Activated CD8-positive, alpha-beta T cell treated with anti-CD3 and anti-CD28 coated beads, Interleukin-2, amount 10 ng/mL, durations not matched to agents 7 days and 5 days (primary cell): ENCODE results near the gene EMX2. TPM values are rescaled to one million over a fixed set of nuclear protein-coding genes. Genes with fewer than 3 reads are reported as not detected.
A peak's percentile ranks its signal among the peaks of the same experiment; 100 is the strongest.

Experiments
- ATAC-seq: fragments of 150-1000 bp; cut with Tn5 transposase; one replicate; pipeline ENCODE4 v1.10.0; 2021; ENCODE audit warnings: moderate library complexity
- CTCF ChIA-PET: fragments of 350-600 bp; sonication (Branson Sonifier 250); formaldehyde crosslinking; loops from one replicate; lab custom pipeline; 2021; ENCODE audit warnings: antibody characterized with exemption; lab: Charles Lee
- POLR2A ChIA-PET: fragments of 350-600 bp; sonication (Branson Sonifier 250); formaldehyde crosslinking; loops from one replicate; lab custom pipeline; 2021; ENCODE audit warnings: antibody characterized with exemption; lab: Charles Lee
- DNase-seq: peaks from one replicate; pipeline ENCODE4 v3.0.0-alpha.2; 2020
- H3K27ac Mint-ChIP-seq: one replicate; pipeline ENCODE4 v1.8.0; 2021; ENCODE audit warnings: mild to moderate bottlenecking, mixed read lengths
- H3K27me3 Mint-ChIP-seq: one replicate; pipeline ENCODE4 v1.8.0; 2021; ENCODE audit warnings: low read depth, mixed read lengths
- H3K36me3 Mint-ChIP-seq: one replicate; pipeline ENCODE4 v1.8.0; 2021; ENCODE audit warnings: low read depth, mixed read lengths
- H3K4me1 Mint-ChIP-seq: one replicate; pipeline ENCODE4 v1.8.0; 2021; ENCODE audit warnings: low read depth, mixed read lengths
- H3K4me3 Mint-ChIP-seq: one replicate; pipeline ENCODE4 v1.8.0; 2021; ENCODE audit warnings: mild to moderate bottlenecking, mixed read lengths
- H3K9me3 Mint-ChIP-seq: one replicate; pipeline ENCODE4 v1.8.0; 2022; ENCODE audit warnings: mixed read lengths; ENCODE audit not compliant: insufficient read depth
- total RNA-seq, 2 experiments: library from RNA; stranded (reverse); gene quantifications; one replicate each; pipeline ENCODE4 v1.2.3, GENCODE V29; 2021

The EMX2 gene
- not detected for total RNA-seq

DNA sequence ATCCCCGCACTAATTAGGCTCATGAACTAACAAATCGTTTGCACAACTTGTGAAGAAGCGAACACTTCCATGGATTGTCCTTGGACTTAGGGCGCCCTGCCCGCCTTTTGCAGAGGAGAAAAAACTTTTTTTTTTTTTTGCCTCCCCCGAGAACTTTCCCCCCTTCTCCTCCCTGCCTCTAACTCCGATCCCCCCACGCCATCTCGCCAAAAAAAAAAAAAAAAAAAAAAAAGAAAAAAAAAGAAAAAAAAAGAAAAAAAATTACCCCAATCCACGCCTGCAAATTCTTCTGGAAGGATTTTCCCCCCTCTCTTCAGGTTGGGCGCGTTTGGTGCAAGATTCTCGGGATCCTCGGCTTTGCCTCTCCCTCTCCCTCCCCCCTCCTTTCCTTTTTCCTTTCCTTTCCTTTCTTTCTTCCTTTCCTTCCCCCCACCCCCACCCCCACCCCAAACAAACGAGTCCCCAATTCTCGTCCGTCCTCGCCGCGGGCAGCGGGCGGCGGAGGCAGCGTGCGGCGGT, at the start of gene EMX2:
Gene EMX2 (plus strand): TSS at position 41 of the 519 bp plus-strand sequence. CDS start 522 bp downstream, outside the sequence.
- no peak for DNase-seq
- Mint-ChIP-seq H3K36me3 (peaks cover 2% of the 10 kb centered on the region), H3K27me3 (peaks cover 81% of the 10 kb centered on the region), H3K4me3 (peak within 1 kb of the TSS; percentile 25), H3K27ac (peak within 1 kb of the TSS; percentile 52), H3K4me1 (peaks cover 18% of the 10 kb centered on the region), H3K9me3 (no peaks in the 10 kb centered on the region)
- no peak for ATAC-seq
- ChIA-PET CTCF (no interaction called here), POLR2A (no interaction called here)

DNA sequence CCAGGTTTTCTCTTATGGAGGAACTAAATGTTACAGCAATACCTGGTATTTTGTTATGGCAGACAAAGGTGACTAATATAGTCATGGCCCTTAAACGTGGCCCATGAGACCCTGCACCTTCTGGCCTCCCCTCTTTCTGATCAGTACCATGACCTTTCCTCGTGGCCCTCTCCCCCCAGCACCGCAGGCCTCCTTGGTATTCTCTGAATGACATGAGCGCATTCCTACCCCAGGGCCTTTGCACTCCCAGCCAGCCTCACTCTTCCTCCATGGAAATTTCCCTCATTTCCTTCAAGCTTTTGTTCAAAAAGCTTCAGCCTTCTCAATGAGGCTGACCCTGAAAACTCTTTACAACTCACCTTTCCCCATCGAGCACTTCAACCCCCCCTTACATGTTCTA, 46.5 kb upstream of the EMX2 start:
- H3K4me1 Mint-ChIP-seq = no peaks in the 10 kb centered on the region
- H3K9me3 Mint-ChIP-seq = no peaks in the 10 kb centered on the region
- ATAC-seq = no peak
- ChIA-PET POLR2A (no interaction called here), CTCF (interaction anchor here (0.9 to 4.1 kb wide), 13 partner anchors 9 to 963 kb away, joined by 3 to 49 read pairs (median 4); no protein-coding TSS in a partner anchor)
- H3K4me3 Mint-ChIP-seq = no peak overlapping the region
- no peak overlapping the region for H3K27ac Mint-ChIP-seq
- peaks cover 20% of the 10 kb centered on the region for H3K27me3 Mint-ChIP-seq
- H3K36me3 Mint-ChIP-seq = no peaks in the 10 kb centered on the region
- no peak for DNase-seq

DNA sequence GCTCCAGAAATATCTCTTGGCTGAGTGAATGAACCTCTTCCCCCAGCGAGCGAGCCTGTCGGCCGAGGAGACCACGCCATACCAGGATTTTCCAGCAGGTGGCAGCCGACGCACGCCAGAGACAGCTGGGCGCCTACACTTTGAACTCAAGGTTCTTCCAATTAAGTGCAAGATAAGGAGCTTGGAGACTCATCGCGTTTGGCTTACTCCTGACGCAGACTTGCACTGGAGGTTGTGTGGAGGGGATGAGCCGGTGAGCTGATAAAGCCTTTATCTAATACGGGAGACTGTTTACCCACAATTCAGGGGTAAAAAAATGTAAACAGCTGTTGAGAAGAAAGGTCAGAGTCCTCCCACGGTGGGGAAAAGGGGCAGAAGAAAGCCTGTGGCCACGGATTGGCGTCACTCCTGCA, 45.9 kb upstream of the EMX2 start:
- H3K9me3 Mint-ChIP-seq = no peaks in the 10 kb centered on the region
- no peak overlapping the region for H3K4me3 Mint-ChIP-seq
- DNase-seq (peak; percentile 72), ATAC-seq (peak; percentile 64)
- H3K27me3 Mint-ChIP-seq = peaks cover 20% of the 10 kb centered on the region
- H3K4me1 Mint-ChIP-seq = no peaks in the 10 kb centered on the region
- H3K27ac Mint-ChIP-seq = no peak overlapping the region
- H3K36me3 Mint-ChIP-seq = no peaks in the 10 kb centered on the region
- ChIA-PET POLR2A (no interaction called here), CTCF (interaction anchor here (0.7 to 4.1 kb wide), 19 partner anchors 8 to 963 kb away, joined by 3 to 49 read pairs (median 4); no protein-coding TSS in a partner anchor)

DNA sequence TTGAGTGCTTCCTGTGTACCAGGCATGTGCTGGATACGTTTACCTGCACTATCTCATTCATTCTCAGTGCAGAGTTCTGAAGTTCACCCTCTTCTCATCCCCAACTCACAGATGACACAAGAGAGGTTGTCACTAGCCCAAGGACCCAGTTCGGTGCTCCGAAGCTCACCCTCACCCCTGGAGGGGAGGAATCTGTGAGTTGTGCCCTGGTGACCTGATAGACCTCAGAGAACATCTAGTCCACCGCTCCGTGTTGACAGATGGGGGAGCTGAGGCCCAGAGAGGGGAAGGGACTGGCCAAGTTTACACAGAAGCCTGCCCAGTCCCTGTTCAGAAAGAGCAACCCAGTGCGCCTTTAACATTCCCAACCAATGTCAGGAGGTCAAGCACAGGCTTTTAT, 44.8 kb upstream of the EMX2 start:
- ATAC-seq (no peak), DNase-seq (no peak)
- POLR2A ChIA-PET = no interaction called here
- Mint-ChIP-seq H3K27me3 (peaks cover 20% of the 10 kb centered on the region), H3K4me1 (no peaks in the 10 kb centered on the region), H3K4me3 (no peak overlapping the region), H3K9me3 (no peaks in the 10 kb centered on the region), H3K36me3 (no peaks in the 10 kb centered on the region), H3K27ac (no peak overlapping the region)
- CTCF ChIA-PET = interaction anchor here (0.6 to 4.1 kb wide), 5 partner anchors 18 to 962 kb away, joined by 3 to 49 read pairs (median 4); no protein-coding TSS in a partner anchor

DNA sequence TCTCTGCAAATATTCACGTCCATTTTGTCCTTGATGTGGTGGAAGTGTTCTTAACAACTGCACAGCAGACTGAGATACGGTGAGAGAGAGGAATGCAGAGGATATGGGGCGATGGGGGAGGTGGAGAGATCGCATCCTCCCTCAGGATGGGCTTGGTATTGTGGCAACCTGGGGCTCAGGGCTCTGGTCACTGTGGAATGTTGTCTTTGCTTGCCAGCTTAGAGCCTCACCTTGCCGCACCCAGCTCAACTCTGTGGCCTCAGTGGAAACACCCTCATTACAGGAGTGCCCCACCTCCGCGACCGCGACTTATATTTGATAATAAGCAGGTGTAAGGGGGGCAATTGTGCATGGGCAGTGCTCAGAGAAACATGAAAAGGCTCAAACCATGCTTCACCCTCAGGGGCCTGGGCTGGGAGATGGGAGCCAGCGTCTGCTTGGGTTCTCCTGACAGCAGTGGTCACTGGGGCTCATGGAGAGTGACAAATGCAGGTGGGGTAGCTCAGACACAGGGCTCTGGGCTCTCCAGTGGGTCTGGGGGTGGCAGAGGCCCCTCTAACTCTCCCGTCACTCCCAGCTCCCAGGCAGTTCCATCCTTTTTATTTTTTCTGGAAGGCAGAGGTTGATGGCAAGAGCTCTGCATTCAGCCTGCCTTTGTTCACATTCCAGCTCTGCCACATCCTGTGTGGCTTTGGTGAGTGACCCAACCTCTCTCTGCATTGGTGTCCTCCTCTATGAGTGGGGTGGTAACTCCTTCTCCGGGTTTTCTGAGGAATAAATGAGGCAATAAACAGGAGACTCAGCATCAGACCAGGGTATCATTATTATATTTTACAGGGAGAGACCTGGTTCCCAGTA, 43.1 kb upstream of the EMX2 start:
- Mint-ChIP-seq H3K36me3 (no peaks in the 10 kb centered on the region), H3K27me3 (peaks cover 19% of the 10 kb centered on the region), H3K9me3 (no peaks in the 10 kb centered on the region), H3K4me1 (no peaks in the 10 kb centered on the region), H3K27ac (no peak overlapping the region), H3K4me3 (no peak overlapping the region)
- ChIA-PET POLR2A (no interaction called here), CTCF (interaction anchor here (1.2 kb wide), 1 partner anchor 283 kb away, joined by 4 read pairs; no protein-coding TSS in a partner anchor)
- no peak for DNase-seq
- ATAC-seq = no peak

DNA sequence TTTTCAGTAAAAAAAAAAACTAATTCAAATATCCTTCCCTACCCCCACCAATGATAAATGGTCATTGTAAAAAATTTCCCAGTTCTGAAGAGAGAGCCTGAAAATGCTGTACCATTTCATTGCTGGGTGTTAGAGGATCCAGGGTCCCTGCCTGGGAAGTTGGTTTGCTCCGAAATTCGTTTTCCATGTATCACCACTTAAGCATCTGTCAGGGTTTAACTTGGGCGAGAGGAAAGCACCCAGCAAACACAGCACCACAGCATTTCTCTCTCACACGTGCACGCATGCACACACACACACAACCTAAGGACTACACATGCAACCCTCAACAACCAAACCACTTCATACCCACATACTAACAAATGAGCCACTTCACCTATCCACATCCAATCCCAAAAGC, 42.1 kb upstream of the EMX2 start:
- H3K9me3 Mint-ChIP-seq = no peaks in the 10 kb centered on the region
- H3K4me3 Mint-ChIP-seq = no peak overlapping the region
- H3K27me3 Mint-ChIP-seq = peaks cover 13% of the 10 kb centered on the region
- no peaks in the 10 kb centered on the region for H3K36me3 Mint-ChIP-seq
- POLR2A ChIA-PET = no interaction called here
- DNase-seq (no peak), ATAC-seq (no peak)
- no peaks in the 10 kb centered on the region for H3K4me1 Mint-ChIP-seq
- CTCF ChIA-PET = no interaction called here
- H3K27ac Mint-ChIP-seq = no peak overlapping the region

DNA sequence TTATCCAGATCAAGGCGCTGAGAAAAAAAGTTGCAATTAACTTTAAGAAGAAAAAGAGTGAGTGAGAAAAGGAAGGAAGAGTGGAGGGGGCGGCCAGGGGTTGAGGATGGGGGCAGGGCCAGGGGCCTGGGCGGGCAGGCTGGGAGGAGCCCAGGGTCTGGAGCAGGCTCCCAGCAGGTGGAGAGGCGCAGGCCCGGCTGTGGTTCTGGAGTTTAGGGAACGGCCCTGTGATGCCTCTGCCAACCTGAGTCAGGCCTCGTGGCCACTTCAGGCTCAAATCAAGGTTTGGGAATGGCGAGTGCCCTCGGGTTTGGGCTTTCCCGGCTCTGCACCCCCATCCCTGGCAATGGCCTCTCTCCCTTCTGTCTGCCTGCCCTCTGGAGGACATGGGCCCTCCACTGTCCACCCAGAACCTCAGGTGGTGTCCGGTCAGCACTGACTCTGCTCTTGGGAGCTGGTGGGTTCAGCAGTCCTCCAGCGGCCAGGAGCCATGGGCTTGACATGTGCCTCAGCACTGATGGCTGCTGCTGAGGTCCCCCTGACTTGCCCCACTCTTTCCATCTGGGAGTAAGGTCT, 41.0 kb upstream of the EMX2 start:
- ATAC-seq = no peak
- Mint-ChIP-seq H3K4me1 (no peaks in the 10 kb centered on the region), H3K36me3 (no peaks in the 10 kb centered on the region), H3K27ac (no peak overlapping the region), H3K27me3 (peaks cover 7% of the 10 kb centered on the region), H3K4me3 (no peak overlapping the region), H3K9me3 (no peaks in the 10 kb centered on the region)
- CTCF ChIA-PET = no interaction called here
- DNase-seq = no peak
- POLR2A ChIA-PET = no interaction called here

DNA sequence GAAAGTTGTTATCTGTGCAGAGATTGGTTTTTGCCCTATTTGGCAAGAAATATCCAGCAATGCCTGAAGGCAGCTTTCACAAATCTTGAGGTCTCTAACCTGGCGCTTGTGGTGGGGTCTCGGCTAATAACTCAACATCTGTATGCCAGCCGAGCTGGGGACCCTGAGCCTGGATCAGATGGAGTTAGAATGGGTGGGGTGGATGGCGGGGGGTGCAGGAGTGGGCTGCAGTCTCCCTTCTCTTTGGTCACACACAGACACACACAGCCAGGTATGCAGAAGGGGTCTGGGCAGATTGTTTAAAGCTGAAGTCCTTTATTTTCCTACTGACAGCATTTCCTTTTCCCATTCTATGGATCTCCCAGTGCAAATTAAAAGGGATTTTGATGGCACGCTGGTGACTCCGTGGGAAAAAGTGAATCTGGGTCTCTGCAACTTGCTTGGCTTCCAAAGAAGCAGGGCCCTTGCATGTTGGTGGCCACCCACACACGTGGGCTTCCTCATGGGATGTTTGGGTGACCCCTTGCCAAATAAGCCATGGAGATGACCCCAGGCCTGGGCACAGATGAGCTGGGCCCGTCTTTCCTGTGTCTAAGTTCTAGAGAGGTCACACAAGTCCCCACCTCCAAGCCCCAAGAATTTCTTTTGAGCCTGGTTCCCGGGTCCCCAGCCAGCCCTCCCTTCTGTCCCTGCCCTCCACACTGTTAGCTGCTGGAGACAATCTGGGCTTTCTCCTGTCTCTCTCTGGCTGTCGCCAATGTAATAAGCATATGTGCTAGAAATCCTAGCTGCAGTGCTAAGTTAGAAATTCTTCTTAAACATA, 39.9 kb upstream of the EMX2 start:
- H3K4me1 Mint-ChIP-seq = no peaks in the 10 kb centered on the region
- no peak for ATAC-seq
- H3K9me3 Mint-ChIP-seq = no peaks in the 10 kb centered on the region
- H3K36me3 Mint-ChIP-seq = no peaks in the 10 kb centered on the region
- CTCF ChIA-PET = no interaction called here
- DNase-seq = no peak
- POLR2A ChIA-PET = no interaction called here
- H3K27ac Mint-ChIP-seq = no peak overlapping the region
- peaks cover 5% of the 10 kb centered on the region for H3K27me3 Mint-ChIP-seq
- no peak overlapping the region for H3K4me3 Mint-ChIP-seq

DNA sequence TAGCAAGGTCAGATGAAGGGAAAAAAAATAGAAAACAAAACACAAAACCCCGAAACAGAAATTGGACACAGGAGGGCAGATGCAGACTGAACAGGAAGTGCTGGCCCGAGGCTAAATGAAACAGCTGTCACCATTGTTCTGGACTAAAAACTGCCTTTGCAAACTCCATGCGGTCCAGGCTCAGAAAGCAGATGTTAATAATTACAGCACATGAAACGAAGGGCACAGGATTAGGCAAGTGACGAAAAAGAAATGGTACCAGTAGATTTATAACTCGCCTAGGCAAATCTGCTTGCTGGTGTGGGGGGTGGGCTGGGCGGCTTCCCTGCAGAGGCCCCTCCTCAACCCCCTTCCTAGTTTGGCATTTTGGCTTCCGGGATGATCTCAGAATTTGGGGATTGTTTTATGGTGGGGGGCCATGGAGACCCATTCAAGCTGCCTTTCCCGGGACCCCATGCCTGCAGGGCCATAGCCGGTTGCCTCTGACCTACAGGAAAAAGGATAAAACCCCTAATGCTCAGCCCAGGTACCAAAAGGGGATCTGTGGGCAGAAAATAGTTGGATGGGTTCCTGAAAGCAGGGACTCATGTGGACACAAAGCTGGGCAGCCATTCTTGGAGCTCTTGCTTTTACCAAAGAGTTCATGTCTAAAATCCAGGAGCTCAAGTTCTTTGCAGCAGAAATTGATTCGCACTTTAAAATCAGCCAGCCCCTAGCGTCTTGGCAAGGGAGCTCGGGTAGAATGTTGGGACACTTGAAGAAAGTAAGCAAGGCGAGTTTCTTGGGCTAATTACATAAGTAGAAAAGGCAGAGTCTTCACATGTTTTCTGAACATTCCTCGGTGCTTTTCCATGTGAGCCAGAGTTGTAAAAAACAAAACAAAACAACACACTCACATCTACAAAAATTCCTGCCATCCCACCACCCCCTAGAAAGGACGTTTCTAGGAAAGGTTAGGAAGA, 39.0 kb upstream of the EMX2 start:
- CTCF ChIA-PET = interaction anchor here (1.2 to 2.6 kb wide), 2 partner anchors 7 to 287 kb away, joined by 3 to 9 read pairs; no protein-coding TSS in a partner anchor
- Mint-ChIP-seq H3K36me3 (no peaks in the 10 kb centered on the region), H3K4me3 (no peak overlapping the region), H3K4me1 (no peaks in the 10 kb centered on the region), H3K27ac (no peak overlapping the region), H3K27me3 (peaks cover 5% of the 10 kb centered on the region), H3K9me3 (no peaks in the 10 kb centered on the region)
- DNase-seq = no peak
- POLR2A ChIA-PET = no interaction called here
- no peak for ATAC-seq

DNA sequence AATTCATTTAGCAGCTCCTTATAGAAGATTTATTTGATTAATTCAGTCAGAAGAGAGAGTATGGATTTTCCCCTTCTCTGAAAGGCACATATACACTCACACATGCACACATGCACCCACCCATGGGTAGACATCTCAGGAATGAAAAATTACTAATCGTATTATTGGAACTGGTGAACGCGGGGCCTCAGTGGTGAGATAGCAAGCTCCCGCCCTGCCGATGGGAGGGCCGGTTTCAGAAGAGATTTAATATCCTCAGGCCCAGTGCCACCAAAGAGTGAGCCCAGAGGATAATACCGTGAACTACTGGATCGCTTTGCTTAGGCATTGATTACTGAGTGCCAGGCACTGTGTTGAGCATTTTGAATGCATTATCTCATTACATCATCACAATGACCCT, 38.0 kb upstream of the EMX2 start:
- Mint-ChIP-seq H3K4me3 (no peak overlapping the region), H3K36me3 (no peaks in the 10 kb centered on the region), H3K27ac (no peak overlapping the region), H3K4me1 (no peaks in the 10 kb centered on the region), H3K9me3 (no peaks in the 10 kb centered on the region), H3K27me3 (peaks cover 5% of the 10 kb centered on the region)
- DNase-seq (no peak), ATAC-seq (no peak)
- POLR2A ChIA-PET = no interaction called here
- CTCF ChIA-PET = interaction anchor here (1.2 to 2.6 kb wide), 2 partner anchors 8 to 288 kb away, joined by 3 to 9 read pairs; no protein-coding TSS in a partner anchor
